Measurements from ENCODE around the gene TUBA4A. TPM values are rescaled to one million over a fixed set of nuclear protein-coding genes. Genes with fewer than 3 reads are reported as not detected.
A peak's percentile ranks its signal among the peaks of the same experiment; 100 is the strongest.

The TUBA4A gene
- total RNA-seq, 1 donor from 2014 or later: 122 TPM

GRCh38 chr2:219294356-219295351 lies 40.9 kb upstream of the TUBA4A start:
- peak in 1 of 2 donors; percentile 83 for DNase-seq (ENCODE audit: extremely low spot score in 2 of 2)
- H3K9me3 ChIP-seq: no peaks in the 10 kb centered on the region
- H3K27me3 ChIP-seq: no peaks in the 10 kb centered on the region
- H3K27ac ChIP-seq: peak overlapping the region; percentile 89
- H3K36me3 ChIP-seq: no peaks in the 10 kb centered on the region
- intact Hi-C loops (cut with DNase I): loop anchor here (1.0 to 5.0 kb wide), 2 partner anchors 15 to 127 kb away; partner anchors contain the start of gene DNAJB2
- H3K4me1 ChIP-seq: peaks cover 6% of the 10 kb centered on the region
- no peak for TF ChIP-seq POLR2A (IDR thresholded peaks at IDR 0.05)
- peak; percentile 54 to 57 for TF ChIP-seq POLR2AphosphoS5 (IDR thresholded peaks at IDR 0.05; ENCODE audit: insufficient read depth in 1 of 2, low read depth in 1 of 2)
- TF ChIP-seq CTCF (IDR thresholded peaks at IDR 0.05): peak; percentile 99
- H3K4me3 ChIP-seq: peak overlapping the region; percentile 44 to 54

- H3K4me1 ChIP-seq: peaks cover 15% of the 10 kb centered on the region
- H3K9me3 ChIP-seq: no peaks in the 10 kb centered on the region
- H3K27me3 ChIP-seq: no peaks in the 10 kb centered on the region
- no peak for DNase-seq (ENCODE audit: extremely low spot score in 2 of 2)
- peak overlapping the region; percentile 89 for H3K27ac ChIP-seq
- TF ChIP-seq CTCF (IDR thresholded peaks at IDR 0.05) (no peak), POLR2AphosphoS5 (IDR thresholded peaks at IDR 0.05; ENCODE audit: insufficient read depth in 1 of 2, low read depth in 1 of 2) (no peak), POLR2A (IDR thresholded peaks at IDR 0.05) (no peak)
- H3K4me3 ChIP-seq: no peak overlapping the region
- intact Hi-C loops (cut with DNase I): loop anchor here (1.0 kb wide), 1 partner anchor 14 kb away; the partner anchor contains the start of gene DNAJB2
- H3K36me3 ChIP-seq: no peaks in the 10 kb centered on the region
Measured at GRCh38 chr2:219293736-219294231, 40.1 kb upstream of the TUBA4A start.

- H3K9me3 ChIP-seq: no peaks in the 10 kb centered on the region
- H3K27me3 ChIP-seq: no peaks in the 10 kb centered on the region
- DNase-seq (ENCODE audit: extremely low spot score in 2 of 2): no peak
- no peak for TF ChIP-seq POLR2AphosphoS5 (IDR thresholded peaks at IDR 0.05; ENCODE audit: insufficient read depth in 1 of 2, low read depth in 1 of 2)
- no peak for TF ChIP-seq POLR2A (IDR thresholded peaks at IDR 0.05)
- no peak for TF ChIP-seq CTCF (IDR thresholded peaks at IDR 0.05)
- H3K4me1 ChIP-seq: peaks cover 20% of the 10 kb centered on the region
- intact Hi-C loops (cut with DNase I): no loop called here
- no peak overlapping the region for H3K27ac ChIP-seq
- H3K36me3 ChIP-seq: no peaks in the 10 kb centered on the region
- H3K4me3 ChIP-seq: no peak overlapping the region
Measured at GRCh38 chr2:219292616-219293015, 38.9 kb upstream of the TUBA4A start.

- TF ChIP-seq POLR2AphosphoS5 (IDR thresholded peaks at IDR 0.05; ENCODE audit: insufficient read depth in 1 of 2, low read depth in 1 of 2) (no peak), CTCF (IDR thresholded peaks at IDR 0.05) (no peak), POLR2A (IDR thresholded peaks at IDR 0.05) (no peak)
- Histone ChIP-seq H3K9me3 (no peaks in the 10 kb centered on the region), H3K36me3 (no peaks in the 10 kb centered on the region), H3K27ac (no peak overlapping the region), H3K27me3 (no peaks in the 10 kb centered on the region), H3K4me1 (peaks cover 20% of the 10 kb centered on the region), H3K4me3 (no peak overlapping the region)
- no peak for DNase-seq (ENCODE audit: extremely low spot score in 2 of 2)
- intact Hi-C loops (cut with DNase I): no loop called here
Measured at GRCh38 chr2:219291910-219292490, 38.3 kb upstream of the TUBA4A start.

Data from vagina (tissue), 2 donors.